ENCODE results near the gene MXD3. TPM values are rescaled to one million over a fixed set of nuclear protein-coding genes. Genes with fewer than 3 reads are reported as not detected.

Gene MXD3
- total RNA-seq, 2 experiments from 2014 or later: 31.2 to 33.4 TPM

Other genes starting within 250 kb of the MXD3 start
- gene FGFR4, start 225.0 kb downstream of the MXD3 start, total RNA-seq: under 1 TPM; 0.76 to 0.87 TPM
- 10 to 100 TPM; 54.6 to 55.5 TPM for gene NSD1, start 178.1 kb downstream of the MXD3 start, total RNA-seq
- gene RAB24, start 8.2 kb downstream of the MXD3 start, total RNA-seq: 10 to 100 TPM; 21.7 to 22.1 TPM
- 100 to 1,000 TPM; 247 to 248 TPM for gene PRELID1, start 8.1 kb downstream of the MXD3 start, total RNA-seq
- gene LMAN2, start 39.8 kb upstream of the MXD3 start, total RNA-seq: 100 to 1,000 TPM in 1 of 2 experiments, 10 to 100 TPM in 1; 98.3 to 104 TPM
- 10 to 100 TPM; 43.9 to 47.2 TPM for gene RGS14, start 46.0 kb upstream of the MXD3 start, total RNA-seq
- under 1 TPM in 1 of 2 experiments, not detected in 1; 0.15 TPM for gene SLC34A1, start 72.5 kb upstream of the MXD3 start, total RNA-seq
- gene PFN3, start 88.8 kb upstream of the MXD3 start, total RNA-seq: not detected
- gene F12, start 97.7 kb upstream of the MXD3 start, total RNA-seq: 1 to 10 TPM; 5.1 to 5.9 TPM
- gene GRK6, start 114.8 kb upstream of the MXD3 start, total RNA-seq: 100 to 1,000 TPM; 177 to 178 TPM
- 10 to 100 TPM; 13.3 to 13.6 TPM for gene PRR7, start 134.9 kb upstream of the MXD3 start, total RNA-seq
- gene DBN1, start 161.7 kb upstream of the MXD3 start, total RNA-seq: 10 to 100 TPM; 12.1 to 15.9 TPM
- gene PDLIM7, start 185.7 kb upstream of the MXD3 start, total RNA-seq: 10 to 100 TPM; 50.2 to 56.6 TPM
- gene DOK3, start 197.9 kb upstream of the MXD3 start, total RNA-seq: 1 to 10 TPM in 1 of 2 experiments, under 1 TPM in 1; 0.52 to 1.3 TPM
- 100 to 1,000 TPM; 143 to 145 TPM for gene DDX41, start 205.1 kb upstream of the MXD3 start, total RNA-seq
- gene FAM193B, start 242.7 kb upstream of the MXD3 start, total RNA-seq: 10 to 100 TPM; 70.7 to 75.4 TPM

Data from activated CD4-positive, alpha-beta memory T cell treated with anti-CD3 and anti-CD28 coated beads for 36 hours (primary cell).